Panc1 (cell line): Measurements from ENCODE around the gene RPS17. TPM values are rescaled to one million over a fixed set of nuclear protein-coding genes. Genes with fewer than 3 reads are reported as not detected.

Experiments used
- ATAC-seq: fragments of 200-7000 bp; cut with Tn5 transposase; 2 replicates; pipeline ENCODE4 v1.9.1; 2020; ENCODE audit warnings: mild to moderate bottlenecking, moderate library complexity
- BruUV-seq: library from RNA; stranded (reverse); fragments of 400-500 nt; replicated peaks from 2 replicates; lab custom pipeline; 2021; lab: Mats Ljungman, UMichigan
- CTCF ChIA-PET: fragments of 300-600 bp; sonication (Branson Sonifier 250); formaldehyde crosslinking; loops from one replicate; lab custom pipeline; 2022; ENCODE audit warnings: antibody characterized with exemption; lab: Charles Lee
- POLR2A ChIA-PET: fragments of 300-600 bp; sonication (Branson Sonifier 250); formaldehyde crosslinking; loops from one replicate; lab custom pipeline; 2022; ENCODE audit warnings: antibody characterized with exemption; lab: Charles Lee
- DNase-seq: peaks from one replicate; pipeline ENCODE4 v3.0.0-alpha.2; 2010; ENCODE audit warnings: low read depth, low spot score
- H3K27ac ChIP-seq: 2 replicates; pipeline ENCODE4 v1.5.1; 2011; ENCODE audit warnings: mild to moderate bottlenecking, low read length, inconsistent platforms
- H3K27me3 ChIP-seq: fragments of 200-500 bp; sonication (Bioruptor generic); 2 replicates; pipeline ENCODE4 v1.6.0; 2014; ENCODE audit warnings: low read length, inconsistent platforms; ENCODE audit not compliant: control insufficient read depth, insufficient read depth
- H3K36me3 ChIP-seq: fragments of 200-500 bp; sonication (Bioruptor generic); 2 replicates; pipeline ENCODE4 v1.5.1; 2014; ENCODE audit warnings: inconsistent platforms, mild to moderate bottlenecking, low read length, moderate library complexity; ENCODE audit not compliant: control insufficient read depth, insufficient read depth
- H3K4me1 ChIP-seq: 2 replicates; pipeline ENCODE4 v1.5.1; 2011; ENCODE audit warnings: inconsistent platforms, mild to moderate bottlenecking, low read length, moderate library complexity; ENCODE audit not compliant: control insufficient read depth, insufficient read depth
- H3K4me3 ChIP-seq, 2 experiments: 2 replicates each; pipeline ENCODE4 v1.5.1; 2011 to 2012; ENCODE audit warnings: low read depth in 2 of 2, low read length in 2 of 2, mild to moderate bottlenecking in 2 of 2, inconsistent platforms in 1 of 2, moderate library complexity in 1 of 2
- H3K9me3 ChIP-seq: fragments of 200-500 bp; sonication (Bioruptor generic); 2 replicates; pipeline ENCODE4 v1.5.1; 2014; ENCODE audit warnings: low read depth, mild to moderate bottlenecking, inconsistent platforms, low read length, moderate library complexity; ENCODE audit not compliant: control insufficient read depth, insufficient read depth
- CTCF ChIP-seq: fragments of 450-650 bp; IDR thresholded peaks from 2 replicates; pipeline ENCODE4 v1.5.1; 2017; ENCODE audit warnings: mild to moderate bottlenecking
- POLR2AphosphoS5 ChIP-seq: IDR thresholded peaks from 2 replicates; pipeline ENCODE4 v1.6.1; 2012; ENCODE audit warnings: mild to moderate bottlenecking, low read depth, low read length, moderate library complexity
- REST ChIP-seq, 2 experiments: IDR thresholded peaks; 2 replicates each; pipeline ENCODE4 v1.6.1; 2011 to 2012; ENCODE audit warnings: low read depth in 2 of 2, control low read depth in 1 of 2, low read length in 1 of 2, mild to moderate bottlenecking in 1 of 2, moderate library complexity in 1 of 2; ENCODE audit not compliant: insufficient read depth in 1 of 2
- SIN3A ChIP-seq: IDR thresholded peaks from 2 replicates; pipeline ENCODE4 v1.6.1; 2012; ENCODE audit warnings: low read depth, mild to moderate bottlenecking, low read length, moderate library complexity, borderline replicate concordance; ENCODE audit not compliant: insufficient read depth
- TCF7L2 ChIP-seq: IDR thresholded peaks from 2 replicates; pipeline ENCODE4 v1.6.1; 2011; ENCODE audit warnings: mild to moderate bottlenecking, low read depth, low read length, inconsistent platforms
- in situ Hi-C: cut with HindIII; loops from 2 replicates; pipeline ENCODE4 v1.10.0; 2016; ENCODE audit warnings: low sequenced_read_pairs, low pct_unique_long_range_greater_than_20kb
- intact Hi-C: fragments of 100-400 bp; cut with micrococcal nuclease; formaldehyde crosslinking; loops from one replicate; pipeline ENCODE4 v1.10.0; 2022; ENCODE audit not compliant: unreplicated experiment
- total RNA-seq: library from RNA; stranded (reverse); gene quantifications from one replicate; pipeline ENCODE4 v1.2.1, GENCODE V29; 2021; ENCODE audit not compliant: unreplicated experiment

Gene RPS17
- total RNA-seq, 1 experiment from 2014 or later = 1,598 TPM

- no TSS peak for BruUV-seq
- Histone ChIP-seq H3K4me1 (no peaks in the 10 kb centered on the region), H3K27ac (no peak overlapping the region), H3K27me3 (no peaks in the 10 kb centered on the region), H3K9me3 (no peaks in the 10 kb centered on the region), H3K4me3 (no peak overlapping the region), H3K36me3 (no peaks in the 10 kb centered on the region)
- intact Hi-C loops = no loop called here
- peak; percentile 43; the same call in 1 of the 2 replicates for ATAC-seq
- DNase-seq = no peak
- in situ Hi-C loops = no loop called here
- ChIA-PET POLR2A (no interaction called here), CTCF (no interaction called here)
- TF ChIP-seq TCF7L2 (no peak), SIN3A (no peak), POLR2AphosphoS5 (no peak), REST (IDR thresholded peaks at IDR 0.05; ENCODE audit: insufficient read depth in 1 of 2, low read depth in 2 of 2, low read length in 1 of 2) (no peak), CTCF (no peak)
Measured at GRCh38 chr15:82570721-82571508, 30.7 kb upstream of the RPS17 start.

GRCh38 chr15:82569834-82570233 lies 29.6 kb upstream of the RPS17 start:
- H3K27ac ChIP-seq = no peak overlapping the region
- ChIA-PET CTCF (no interaction called here), POLR2A (no interaction called here)
- DNase-seq (no peak), ATAC-seq (no peak)
- intact Hi-C loops = no loop called here
- BruUV-seq = no TSS peak
- in situ Hi-C loops = no loop called here
- H3K36me3 ChIP-seq = no peaks in the 10 kb centered on the region
- H3K27me3 ChIP-seq = no peaks in the 10 kb centered on the region
- no peaks in the 10 kb centered on the region for H3K4me1 ChIP-seq
- no peaks in the 10 kb centered on the region for H3K9me3 ChIP-seq
- TF ChIP-seq POLR2AphosphoS5 (no peak), CTCF (no peak), TCF7L2 (no peak), REST (IDR thresholded peaks at IDR 0.05; ENCODE audit: insufficient read depth in 1 of 2, low read depth in 2 of 2, low read length in 1 of 2) (no peak), SIN3A (no peak)
- H3K4me3 ChIP-seq = no peak overlapping the region
